ENCODE measurements around the gene TTC33.

DNA sequence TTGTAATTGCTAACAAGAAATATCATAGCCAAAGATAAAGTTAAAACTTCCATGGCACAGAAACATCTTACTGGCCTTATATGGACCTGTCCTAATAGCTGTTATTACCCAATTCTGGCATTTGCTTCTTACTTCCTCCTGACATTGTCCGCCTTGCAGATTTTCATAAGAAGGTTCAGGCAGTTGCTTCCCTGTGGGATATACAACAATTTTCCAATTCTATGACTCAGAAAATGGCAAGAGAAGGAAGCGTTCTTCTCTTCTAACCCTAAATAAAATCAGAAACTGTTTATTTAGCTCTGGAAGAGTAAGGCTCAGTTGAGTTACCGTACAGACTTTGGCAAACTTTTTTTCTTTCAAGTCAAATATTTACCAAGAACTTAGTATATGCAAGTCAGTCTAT, 40.7 kb upstream of the TTC33 start:
- no peak for TF ChIP-seq POLR2A (IDR thresholded peaks at IDR 0.05)
- TF ChIP-seq, protein P1, sequence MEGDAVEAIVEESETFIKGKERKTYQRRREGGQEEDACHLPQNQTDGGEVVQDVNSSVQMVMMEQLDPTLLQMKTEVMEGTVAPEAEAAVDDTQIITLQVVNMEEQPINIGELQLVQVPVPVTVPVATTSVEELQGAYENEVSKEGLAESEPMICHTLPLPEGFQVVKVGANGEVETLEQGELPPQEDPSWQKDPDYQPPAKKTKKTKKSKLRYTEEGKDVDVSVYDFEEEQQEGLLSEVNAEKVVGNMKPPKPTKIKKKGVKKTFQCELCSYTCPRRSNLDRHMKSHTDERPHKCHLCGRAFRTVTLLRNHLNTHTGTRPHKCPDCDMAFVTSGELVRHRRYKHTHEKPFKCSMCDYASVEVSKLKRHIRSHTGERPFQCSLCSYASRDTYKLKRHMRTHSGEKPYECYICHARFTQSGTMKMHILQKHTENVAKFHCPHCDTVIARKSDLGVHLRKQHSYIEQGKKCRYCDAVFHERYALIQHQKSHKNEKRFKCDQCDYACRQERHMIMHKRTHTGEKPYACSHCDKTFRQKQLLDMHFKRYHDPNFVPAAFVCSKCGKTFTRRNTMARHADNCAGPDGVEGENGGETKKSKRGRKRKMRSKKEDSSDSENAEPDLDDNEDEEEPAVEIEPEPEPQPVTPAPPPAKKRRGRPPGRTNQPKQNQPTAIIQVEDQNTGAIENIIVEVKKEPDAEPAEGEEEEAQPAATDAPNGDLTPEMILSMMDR (IDR thresholded peaks at IDR 0.05) = no peak

Data from right lobe of liver (tissue), 4 donors.